H9 (cell line): Measurements from ENCODE around the gene SIPA1. TPM values are rescaled to one million over a fixed set of nuclear protein-coding genes. Genes with fewer than 3 reads are reported as not detected.

Experiments used
- DNase-seq: peaks from one replicate; pipeline ENCODE4 v3.0.0-alpha.2; 2017
- H2AFZ ChIP-seq: one replicate; pipeline ENCODE4 v1.6.1; 2013; ENCODE audit warnings: mild to moderate bottlenecking, low read length, control low read depth, moderate library complexity
- H2AK5ac ChIP-seq: 2 replicates; pipeline ENCODE4 v1.6.1; 2013; ENCODE audit warnings: low read length, control low read depth, mixed read lengths; ENCODE audit not compliant: insufficient read length
- H2BK120ac ChIP-seq: one replicate; pipeline ENCODE4 v1.6.1; 2013; ENCODE audit warnings: low read depth, mild to moderate bottlenecking, low read length, control low read depth, inconsistent platforms; ENCODE audit not compliant: poor library complexity, severe bottlenecking
- H2BK12ac ChIP-seq: 2 replicates; pipeline ENCODE4 v1.6.1; 2013; ENCODE audit warnings: low read length, control low read depth, mixed read lengths, low read depth; ENCODE audit not compliant: insufficient read length
- H2BK15ac ChIP-seq: 2 replicates; pipeline ENCODE4 v1.6.1; 2013; ENCODE audit warnings: low read depth, low read length, control low read depth
- H2BK20ac ChIP-seq: one replicate; pipeline ENCODE4 v1.6.1; 2013; ENCODE audit warnings: low read depth, mild to moderate bottlenecking, low read length, control low read depth, inconsistent platforms; ENCODE audit not compliant: poor library complexity, severe bottlenecking
- H2BK5ac ChIP-seq: 2 replicates; pipeline ENCODE4 v1.6.1; 2013; ENCODE audit warnings: low read length, control low read depth, mixed read lengths; ENCODE audit not compliant: insufficient read length
- H3K14ac ChIP-seq: 2 replicates; pipeline ENCODE4 v1.6.1; 2013; ENCODE audit warnings: low read length, control low read depth; ENCODE audit not compliant: insufficient read depth
- H3K18ac ChIP-seq: 2 replicates; pipeline ENCODE4 v1.6.1; 2013; ENCODE audit warnings: low read depth, mild to moderate bottlenecking, mixed read lengths, low read length, control low read depth; ENCODE audit not compliant: insufficient read length
- H3K23ac ChIP-seq: 2 replicates; pipeline ENCODE4 v1.6.1; 2013; ENCODE audit warnings: low read length, control low read depth, mixed read lengths, low read depth; ENCODE audit not compliant: insufficient read length
- H3K23me2 ChIP-seq: 2 replicates; pipeline ENCODE4 v1.6.1; 2013; ENCODE audit warnings: low read depth, mild to moderate bottlenecking, mixed read lengths, low read length, control low read depth; ENCODE audit not compliant: insufficient read length, poor library complexity, severe bottlenecking
- H3K27ac ChIP-seq: 2 replicates; pipeline ENCODE4 v1.5.1; 2013; ENCODE audit warnings: low read length, control low read depth, mixed read lengths, low read depth; ENCODE audit not compliant: insufficient read length
- H3K27me3 ChIP-seq: 2 replicates; pipeline ENCODE4 v1.6.1; 2013; ENCODE audit warnings: low read length, control low read depth, inconsistent platforms; ENCODE audit not compliant: insufficient read depth
- H3K4ac ChIP-seq: 2 replicates; pipeline ENCODE4 v1.6.1; 2013; ENCODE audit warnings: low read depth, mild to moderate bottlenecking, control low read depth, inconsistent platforms, low read length, moderate library complexity
- H3K4me1 ChIP-seq: 2 replicates; pipeline ENCODE4 v1.6.1; 2013; ENCODE audit warnings: low read length, control low read depth, inconsistent platforms; ENCODE audit not compliant: insufficient read depth
- H3K4me2 ChIP-seq: 2 replicates; pipeline ENCODE4 v1.6.1; 2013; ENCODE audit warnings: low read length, control low read depth, mixed read lengths; ENCODE audit not compliant: insufficient read length, insufficient read depth
- H3K56ac ChIP-seq: 2 replicates; pipeline ENCODE4 v1.6.1; 2013; ENCODE audit warnings: low read depth, mild to moderate bottlenecking, mixed read lengths, low read length, control low read depth; ENCODE audit not compliant: insufficient read length
- H3K79me1 ChIP-seq: 2 replicates; pipeline ENCODE4 v1.6.1; 2013; ENCODE audit warnings: low read depth, mild to moderate bottlenecking, moderate library complexity, low read length, control low read depth, inconsistent platforms; ENCODE audit not compliant: insufficient read depth, poor library complexity, severe bottlenecking
- H3K79me2 ChIP-seq: 2 replicates; pipeline ENCODE4 v1.6.1; 2013; ENCODE audit warnings: low read length, control low read depth, inconsistent platforms; ENCODE audit not compliant: insufficient read depth
- H3K9ac ChIP-seq: 2 replicates; pipeline ENCODE4 v1.6.1; 2013; ENCODE audit warnings: low read length, control low read depth, mixed read lengths; ENCODE audit not compliant: insufficient read length; ENCODE audit errors: extremely low read depth
- H3K9me3 ChIP-seq: one replicate; pipeline ENCODE4 v1.6.1; 2013; ENCODE audit warnings: low read depth, low read length, inconsistent platforms; ENCODE audit not compliant: control insufficient read depth
- H3T11ph ChIP-seq: one replicate; pipeline ENCODE4 v1.6.1; 2013; ENCODE audit warnings: mild to moderate bottlenecking, low read length, control low read depth, inconsistent platforms
- H4K20me1 ChIP-seq: one replicate; pipeline ENCODE4 v1.6.1; 2013; ENCODE audit not compliant: control insufficient read depth, insufficient read length, insufficient read depth
- H4K5ac ChIP-seq: 2 replicates; pipeline ENCODE4 v1.6.1; 2013; ENCODE audit warnings: low read depth, mild to moderate bottlenecking, mixed read lengths, low read length, control low read depth; ENCODE audit not compliant: insufficient read length
- H4K8ac ChIP-seq: replicated peaks from 2 replicates; pipeline ENCODE4 v1.6.1; 2013; ENCODE audit warnings: low read length, control low read depth, mixed read lengths, low read depth; ENCODE audit not compliant: insufficient read length
- H4K91ac ChIP-seq: 2 replicates; pipeline ENCODE4 v1.6.1; 2013; ENCODE audit warnings: low read depth, mild to moderate bottlenecking, moderate library complexity, mixed read lengths, low read length, control low read depth; ENCODE audit not compliant: insufficient read length
- H3K27ac Mint-ChIP-seq, 3 experiments: 2 replicates in 2 of 3; 3 replicates in 1 of 3; pipeline ENCODE4 v1.8.0; 2020 to 2021; ENCODE audit warnings: mixed read lengths in 3 of 3, mild to moderate bottlenecking in 1 of 3, moderate library complexity in 1 of 3
- H3K27me3 Mint-ChIP-seq: 2 replicates; pipeline ENCODE4 v1.8.0; 2021; ENCODE audit warnings: low read depth, mild to moderate bottlenecking, moderate library complexity, mixed read lengths
- H3K36me3 Mint-ChIP-seq, 3 experiments: 2 replicates in 2 of 3; 3 replicates in 1 of 3; pipeline ENCODE4 v1.8.0; 2020 to 2021; ENCODE audit warnings: low read depth in 3 of 3, mixed read lengths in 3 of 3; ENCODE audit not compliant: insufficient read depth in 1 of 3
- H3K4me1 Mint-ChIP-seq, 2 experiments: 2 replicates each; pipeline ENCODE4 v1.8.0; 2020; ENCODE audit warnings: mixed read lengths in 2 of 2
- H3K4me3 Mint-ChIP-seq, 2 experiments: 2 replicates in 1 of 2; 3 replicates in 1 of 2; pipeline ENCODE4 v1.8.0; 2020 to 2021; ENCODE audit warnings: mild to moderate bottlenecking in 2 of 2, mixed read lengths in 2 of 2, moderate library complexity in 1 of 2
- H3K9me3 Mint-ChIP-seq, 2 experiments: 2 replicates in 1 of 2; 3 replicates in 1 of 2; pipeline ENCODE4 v1.8.0; 2020; ENCODE audit warnings: mild to moderate bottlenecking in 2 of 2, mixed read lengths in 2 of 2, moderate library complexity in 1 of 2
- WGBS: extraction: QIAGEN DNeasy Blood & Tissue Kit; methylation state at CpG from one replicate; pipeline ENCODE4 v1.1.7; 2013; ENCODE audit warnings: missing lambda C conversion rate, low lambda C conversion rate, mixed read lengths; ENCODE audit not compliant: insufficient read length; ENCODE audit errors: extremely low coverage; 5-methylcytosine and 5-hydroxymethylcytosine counted together
- total RNA-seq: library from RNA; stranded (reverse); gene quantifications from 2 replicates; pipeline ENCODE4 v1.2.1, GENCODE V29; 2021
- TF ChIP-seq, protein P1 (sequence below): fragments of 200-600 bp; sonication (generic); conservative IDR thresholded peaks from 3 replicates; pipeline ENCODE4 v1.8.0; 2021; ENCODE audit warnings: antibody characterized with exemption, mild to moderate bottlenecking

SIPA1 gene
- total RNA-seq, 1 experiment from 2014 or later: 32.0 TPM

DNA sequence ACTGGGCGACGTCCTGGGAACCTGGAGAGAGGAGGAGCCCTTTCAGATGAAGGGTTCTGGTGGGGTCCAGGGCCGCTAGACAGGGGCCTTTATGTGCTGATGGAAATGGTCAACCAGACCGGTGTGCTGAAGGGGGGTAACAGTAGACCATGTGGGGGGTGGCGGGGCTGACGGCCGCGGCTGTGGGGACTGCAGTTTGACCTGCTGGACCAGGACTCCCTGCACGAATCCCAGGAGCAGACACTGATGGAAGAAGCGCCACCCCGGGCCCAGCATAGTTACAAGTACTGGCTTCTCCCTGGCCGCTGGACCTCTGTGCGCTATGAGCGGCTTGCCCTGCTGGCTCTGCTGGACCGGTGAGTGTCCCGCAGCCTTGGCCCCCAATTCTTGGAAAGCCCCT lies 15.9 kb upstream of the SIPA1 start:
- Histone ChIP-seq H3K27me3 (no peaks in the 10 kb centered on the region), H2AK5ac (no peak overlapping the region), H3K79me2 (no peaks in the 10 kb centered on the region; the same call in 1 of the 2 replicates), H3K79me1 (no peaks in the 10 kb centered on the region), H2AFZ (no peak overlapping the region), H2BK12ac (no peak overlapping the region), H4K20me1 (no peaks in the 10 kb centered on the region), H2BK5ac (no peak overlapping the region), H3K4me2 (no peak overlapping the region), H2BK120ac (no peak overlapping the region), H2BK20ac (no peak overlapping the region), H4K5ac (no peak overlapping the region), H3K4ac (no peak overlapping the region), H3K23ac (no peak overlapping the region), H3K18ac (no peak overlapping the region), H3K14ac (no peak overlapping the region), H3T11ph (no peak overlapping the region), H3K9ac (no peak overlapping the region), H3K4me1 (no peaks in the 10 kb centered on the region; the same call in 1 of the 2 replicates), H2BK15ac (no peak overlapping the region), H3K27ac (no peak overlapping the region), H4K91ac (no peak overlapping the region), H3K9me3 (no peaks in the 10 kb centered on the region), H3K56ac (no peak overlapping the region), H4K8ac (no peak overlapping the region), H3K23me2 (no peaks in the 10 kb centered on the region)
- H3K36me3 Mint-ChIP-seq: peaks cover 24 to 71% (median 70%) of the 10 kb centered on the region in 3 experiments; a peak in 6 of 7 replicates
- H3K9me3 Mint-ChIP-seq: no peaks in the 10 kb centered on the region
- no peak overlapping the region for H3K4me3 Mint-ChIP-seq
- TF ChIP-seq, protein P1, sequence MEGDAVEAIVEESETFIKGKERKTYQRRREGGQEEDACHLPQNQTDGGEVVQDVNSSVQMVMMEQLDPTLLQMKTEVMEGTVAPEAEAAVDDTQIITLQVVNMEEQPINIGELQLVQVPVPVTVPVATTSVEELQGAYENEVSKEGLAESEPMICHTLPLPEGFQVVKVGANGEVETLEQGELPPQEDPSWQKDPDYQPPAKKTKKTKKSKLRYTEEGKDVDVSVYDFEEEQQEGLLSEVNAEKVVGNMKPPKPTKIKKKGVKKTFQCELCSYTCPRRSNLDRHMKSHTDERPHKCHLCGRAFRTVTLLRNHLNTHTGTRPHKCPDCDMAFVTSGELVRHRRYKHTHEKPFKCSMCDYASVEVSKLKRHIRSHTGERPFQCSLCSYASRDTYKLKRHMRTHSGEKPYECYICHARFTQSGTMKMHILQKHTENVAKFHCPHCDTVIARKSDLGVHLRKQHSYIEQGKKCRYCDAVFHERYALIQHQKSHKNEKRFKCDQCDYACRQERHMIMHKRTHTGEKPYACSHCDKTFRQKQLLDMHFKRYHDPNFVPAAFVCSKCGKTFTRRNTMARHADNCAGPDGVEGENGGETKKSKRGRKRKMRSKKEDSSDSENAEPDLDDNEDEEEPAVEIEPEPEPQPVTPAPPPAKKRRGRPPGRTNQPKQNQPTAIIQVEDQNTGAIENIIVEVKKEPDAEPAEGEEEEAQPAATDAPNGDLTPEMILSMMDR: no peak
- H3K27ac Mint-ChIP-seq: peak overlapping the region in 1 of 3 experiments; percentile 39; a peak in 1 of 7 replicates
- no peak for DNase-seq
- H3K27me3 Mint-ChIP-seq: no peaks in the 10 kb centered on the region
- no CpG with 5 or more reads among the region's 16 CpGs for WGBS
- no peaks in the 10 kb centered on the region; a peak in 2 of 4 replicates for H3K4me1 Mint-ChIP-seq
